ENCODE results near the gene NCOA6. TPM values are rescaled to one million over a fixed set of nuclear protein-coding genes. Genes with fewer than 3 reads are reported as not detected.
"Not testable (repeated sequence)": the region's sequence is repeated elsewhere in the genome, so short reads cannot be mapped to it uniquely, and the experiment has no call there.

Gene NCOA6
- polyA plus RNA-seq, 4 donors = 41.5 to 54.6 (median 50.6) TPM

DNA sequence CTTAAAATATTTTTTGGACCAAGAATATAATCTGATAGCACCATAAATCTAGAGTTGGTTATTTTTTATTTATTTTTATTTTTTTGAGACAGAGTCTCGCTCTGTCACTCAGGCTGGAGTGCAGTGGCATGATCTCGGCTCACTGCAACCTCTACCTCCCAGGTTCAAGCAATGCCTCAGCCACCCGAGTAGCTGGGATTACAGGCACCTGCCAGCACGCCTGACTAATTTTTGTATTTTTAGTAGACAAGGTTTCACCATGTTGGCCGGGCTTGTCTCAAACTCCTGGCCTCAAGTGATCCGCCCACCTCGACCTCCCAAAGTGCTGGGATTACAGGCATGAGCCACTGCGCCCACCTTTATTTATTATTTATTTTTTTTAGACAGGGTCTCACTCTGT lies 45.2 kb downstream of the NCOA6 start:
- not testable (repeated sequence) for DNase-seq (ENCODE audit: low read depth in 4 of 4, low spot score in 3 of 4)

DNA sequence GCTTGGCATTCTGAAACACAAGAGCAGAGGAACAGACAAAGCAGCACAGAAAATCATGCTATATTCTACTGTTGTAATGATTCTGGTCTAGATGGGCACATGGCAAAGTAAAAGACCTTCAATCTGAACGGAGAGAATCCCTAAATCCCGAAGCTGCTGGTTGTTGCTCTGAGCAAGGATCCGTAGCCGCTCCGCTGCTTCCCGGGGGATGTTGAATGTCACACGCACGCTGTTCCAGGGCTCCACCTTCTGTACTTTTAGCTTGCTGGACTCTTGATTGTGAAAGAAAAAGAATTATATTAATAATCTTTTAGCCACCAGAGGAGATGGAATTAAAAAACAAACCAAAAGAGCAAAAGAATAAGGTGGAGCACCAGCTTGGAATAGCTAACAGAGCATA lies 49.3 kb downstream of the NCOA6 start:
- DNase-seq (ENCODE audit: low read depth in 4 of 4, low spot score in 3 of 4) = no peak

DNA sequence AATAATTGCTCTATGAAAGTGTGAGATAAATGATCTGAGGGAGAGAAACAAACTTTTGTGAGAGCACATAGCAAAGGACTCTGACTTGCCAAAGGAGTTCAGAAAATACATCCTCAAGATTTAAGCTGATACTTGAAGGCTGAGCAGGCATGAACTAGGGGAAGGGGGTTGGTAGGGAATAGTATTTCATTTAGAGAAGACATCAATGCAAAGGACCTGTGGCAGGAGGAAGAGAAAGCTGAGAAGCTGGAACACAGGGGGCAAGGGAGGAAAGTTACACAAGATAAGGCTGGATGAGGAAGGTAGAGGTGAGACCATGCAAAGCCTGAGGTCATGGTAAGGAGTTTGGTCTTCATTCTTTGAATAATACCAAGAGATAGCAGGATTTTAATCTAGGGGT lies 50.6 kb downstream of the NCOA6 start:
- DNase-seq (ENCODE audit: low read depth in 4 of 4, low spot score in 3 of 4) = no peak

DNA sequence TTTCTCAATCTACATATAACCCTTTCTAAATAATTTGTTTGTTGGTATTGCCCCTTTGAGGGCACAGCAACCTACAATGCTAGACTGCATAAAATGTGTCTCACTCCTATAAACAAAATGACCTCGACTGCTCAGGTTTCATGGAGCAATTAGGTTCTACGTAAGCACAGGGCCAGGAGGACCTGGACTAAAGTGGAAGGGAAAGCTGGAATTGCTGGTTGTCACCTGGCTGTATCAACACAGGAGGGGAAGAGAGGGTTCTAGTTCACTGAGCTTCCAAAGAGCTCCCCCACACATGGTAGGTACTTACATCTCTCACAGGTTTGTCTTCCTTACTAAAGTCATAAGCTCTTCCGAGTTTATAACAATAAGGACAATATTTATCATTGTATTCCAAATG lies 51.0 kb downstream of the NCOA6 start:
- DNase-seq (ENCODE audit: low read depth in 4 of 4, low spot score in 3 of 4) = no peak

DNA sequence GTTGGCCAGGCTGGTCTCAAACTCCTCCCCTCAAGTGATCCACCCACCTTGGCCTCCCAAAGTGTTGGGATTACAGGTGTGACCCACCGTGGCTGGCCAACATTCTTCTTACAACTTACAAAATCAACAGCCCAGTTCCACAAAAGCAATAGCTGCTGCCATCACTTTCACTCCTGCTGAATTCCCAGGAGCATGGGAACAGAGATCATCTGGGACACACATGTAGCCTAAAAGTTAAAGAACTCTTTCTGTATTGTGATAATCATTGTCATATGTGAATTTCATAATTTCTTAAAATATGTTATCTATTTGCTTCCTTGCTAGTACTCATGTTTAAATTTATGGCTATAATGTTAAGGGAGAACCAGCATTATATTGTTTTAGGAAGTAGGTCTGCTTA lies 51.7 kb downstream of the NCOA6 start:
- no peak for DNase-seq (ENCODE audit: low read depth in 4 of 4, low spot score in 3 of 4)

DNA sequence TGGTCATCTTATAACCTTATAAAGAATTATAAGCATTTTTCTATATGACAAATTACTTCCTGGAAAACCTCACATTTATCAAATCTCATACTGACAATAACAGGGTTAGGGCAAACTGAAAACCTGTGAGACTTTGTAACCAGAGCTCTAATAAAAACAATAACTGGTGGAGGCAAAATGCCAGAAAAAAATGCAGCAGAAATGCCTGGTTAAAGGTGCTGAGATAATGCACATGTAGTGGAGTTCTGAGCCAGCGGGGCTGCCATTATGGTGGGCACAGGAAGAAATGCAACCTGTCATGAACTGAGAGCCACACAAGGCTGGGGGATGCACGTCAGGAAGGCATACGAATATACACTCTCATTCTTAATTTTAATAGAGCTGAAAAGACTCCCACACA lies 53.0 kb downstream of the NCOA6 start:
- no peak for DNase-seq (ENCODE audit: low read depth in 4 of 4, low spot score in 3 of 4)

DNA sequence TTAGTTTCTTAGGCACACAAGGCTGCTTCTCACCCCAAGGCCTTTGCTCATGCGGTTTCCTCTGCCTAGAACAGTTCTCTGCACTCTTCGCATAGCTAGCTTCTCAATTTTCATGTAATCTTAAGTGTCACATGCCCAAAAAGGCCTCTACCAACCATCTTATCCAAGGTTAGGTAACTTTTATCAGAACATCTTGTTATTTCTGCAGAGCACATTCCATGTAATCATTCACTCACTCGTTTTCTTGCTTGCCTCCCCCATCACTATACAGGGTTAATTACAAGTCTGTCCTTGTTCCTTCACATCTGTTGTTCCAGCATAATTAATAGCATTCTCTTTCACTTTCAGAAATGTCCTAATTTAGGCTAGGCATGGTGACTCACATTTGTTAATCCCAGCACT lies 53.8 kb downstream of the NCOA6 start:
- no peak for DNase-seq (ENCODE audit: low read depth in 4 of 4, low spot score in 3 of 4)

DNA sequence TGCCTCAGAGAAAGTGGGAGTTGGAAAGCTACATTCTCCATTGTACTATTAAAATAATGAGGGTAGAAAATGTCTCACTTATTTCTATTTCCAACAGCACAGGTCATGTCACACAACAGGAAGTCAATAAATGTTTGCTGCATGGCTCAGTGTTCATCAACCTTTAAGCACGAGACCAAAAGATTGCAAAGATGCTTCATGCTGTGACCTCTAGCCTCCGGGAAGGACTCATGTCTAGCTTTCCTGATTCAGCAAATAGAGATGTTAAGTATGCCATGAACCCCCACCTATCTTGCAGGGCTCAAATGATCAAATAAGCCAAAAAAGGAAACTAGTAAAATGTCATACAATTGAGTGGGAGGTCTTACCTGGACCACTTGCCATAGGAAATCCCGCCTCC lies 57.4 kb downstream of the NCOA6 start:
- no peak for DNase-seq (ENCODE audit: low read depth in 4 of 4, low spot score in 3 of 4)

DNA sequence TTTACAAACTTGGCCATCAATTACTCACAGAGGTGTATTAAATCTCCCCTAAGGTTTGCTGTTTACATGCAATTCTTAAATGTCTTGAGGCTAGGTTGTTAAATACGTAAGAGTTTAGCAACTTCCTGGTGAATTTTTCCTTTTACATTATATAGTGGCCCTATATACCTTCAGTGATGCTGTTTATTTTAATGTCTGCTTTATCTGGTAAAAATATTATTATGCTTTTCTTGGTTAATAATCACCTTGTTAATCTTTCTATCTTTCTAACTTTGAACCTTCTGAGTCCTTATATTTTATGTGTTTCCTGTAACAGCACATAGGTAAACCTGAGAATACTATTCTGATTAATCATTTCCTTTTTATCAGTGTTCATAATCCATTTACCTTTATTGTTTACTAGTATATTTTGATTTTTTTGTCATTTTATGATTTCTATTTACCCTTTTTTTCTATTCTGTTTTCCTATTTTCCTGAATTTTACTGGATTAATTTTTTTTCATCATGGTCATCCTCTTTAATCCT lies 63.4 kb downstream of the NCOA6 start:
- DNase-seq (ENCODE audit: low read depth in 4 of 4, low spot score in 3 of 4) = no peak

DNA sequence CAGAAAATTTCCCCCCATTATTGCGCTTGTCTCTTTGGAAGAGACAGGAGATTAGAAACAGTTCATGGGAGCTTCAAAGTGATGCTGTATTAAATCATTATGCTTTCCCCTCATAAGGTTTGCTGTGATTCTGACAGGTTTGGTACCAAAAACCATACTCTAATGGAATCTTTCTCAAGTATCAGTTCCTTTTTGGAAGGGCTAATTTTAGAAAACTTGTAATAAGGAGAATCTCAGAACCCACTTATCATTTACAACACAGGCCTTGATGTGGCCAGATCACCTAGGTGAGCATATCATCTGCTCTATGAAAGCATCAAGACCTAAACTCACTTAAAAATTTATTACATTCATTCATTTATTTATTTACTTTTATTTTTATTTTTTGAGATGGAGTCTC lies 70.1 kb downstream of the NCOA6 start:
- DNase-seq (ENCODE audit: low read depth in 4 of 4, low spot score in 3 of 4) = no peak

DNA sequence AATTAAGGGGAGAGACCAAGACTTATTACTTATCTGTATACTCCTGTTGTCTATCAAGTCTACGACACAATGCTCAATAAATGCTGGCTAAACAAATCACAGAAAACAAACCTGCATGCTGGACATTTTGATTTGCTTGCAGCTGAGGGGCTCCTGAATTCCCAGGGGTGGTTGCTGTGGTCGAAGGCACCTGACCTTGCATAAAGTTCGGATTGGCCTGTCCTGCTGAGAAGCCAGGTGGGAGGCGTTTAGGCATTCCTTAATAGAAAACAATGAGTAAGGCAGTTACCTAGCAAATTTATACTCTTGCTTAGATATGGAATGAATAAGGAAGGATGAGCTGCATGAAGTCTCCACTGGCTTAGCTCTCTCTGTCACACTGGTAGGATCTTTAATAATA lies 70.8 kb downstream of the NCOA6 start:
- no peak for DNase-seq (ENCODE audit: low read depth in 4 of 4, low spot score in 3 of 4)

DNA sequence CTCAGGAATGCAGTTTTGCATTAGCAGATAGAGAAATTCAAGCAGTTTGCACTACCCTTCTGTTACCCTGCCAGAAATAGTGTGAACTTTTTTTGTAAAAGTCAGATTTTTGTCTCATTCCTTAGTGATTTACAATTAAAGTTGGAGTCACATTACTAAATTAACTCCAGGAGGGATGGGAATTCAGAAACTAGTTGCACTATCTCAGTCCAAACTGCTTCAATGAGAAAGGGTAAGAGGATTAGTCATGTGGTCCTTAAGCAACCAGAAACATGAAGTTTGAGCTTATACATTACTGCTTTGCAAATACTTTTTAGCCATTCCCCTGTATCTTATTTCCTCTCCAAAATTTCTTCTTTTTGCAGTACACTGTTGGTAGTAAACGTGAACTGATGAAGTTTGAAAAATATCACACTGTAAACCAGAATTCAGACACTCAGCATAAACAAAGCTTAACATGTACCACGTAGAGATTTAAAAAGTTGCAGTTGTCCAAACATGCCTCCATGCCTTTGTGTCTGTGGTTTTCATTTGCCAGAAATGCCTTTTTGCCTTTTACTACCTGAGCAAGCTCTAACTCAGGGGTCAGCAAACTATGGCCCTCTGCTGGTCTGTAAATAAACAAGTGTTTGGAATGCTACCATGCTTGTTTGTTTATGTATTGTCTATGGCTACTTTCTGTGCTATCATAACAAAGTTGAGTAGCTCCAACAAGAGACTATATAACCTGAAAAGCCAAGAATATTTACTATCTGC lies 71.6 kb downstream of the NCOA6 start:
- no peak for DNase-seq (ENCODE audit: low read depth in 4 of 4, low spot score in 3 of 4)

DNA sequence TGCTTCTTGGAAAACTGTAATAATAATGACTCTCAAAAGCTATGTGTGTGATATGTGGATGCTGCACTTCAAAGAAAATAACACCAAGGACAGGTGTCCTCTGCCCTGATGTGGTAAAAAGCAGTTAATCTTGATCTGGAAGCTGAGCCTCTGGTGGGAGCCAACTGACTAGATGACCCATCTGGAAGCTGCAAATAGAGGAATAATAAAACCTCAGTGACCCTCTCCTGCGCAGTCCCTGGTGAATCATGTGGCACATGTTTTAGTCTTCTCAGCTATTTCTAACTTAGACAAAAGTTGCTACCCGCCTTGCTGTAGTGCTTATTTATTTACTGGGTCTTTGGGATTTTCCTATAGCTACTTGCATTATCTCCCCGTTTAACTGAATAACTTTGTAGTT lies 74.0 kb downstream of the NCOA6 start:
- DNase-seq (ENCODE audit: low read depth in 4 of 4, low spot score in 3 of 4) = no peak

DNA sequence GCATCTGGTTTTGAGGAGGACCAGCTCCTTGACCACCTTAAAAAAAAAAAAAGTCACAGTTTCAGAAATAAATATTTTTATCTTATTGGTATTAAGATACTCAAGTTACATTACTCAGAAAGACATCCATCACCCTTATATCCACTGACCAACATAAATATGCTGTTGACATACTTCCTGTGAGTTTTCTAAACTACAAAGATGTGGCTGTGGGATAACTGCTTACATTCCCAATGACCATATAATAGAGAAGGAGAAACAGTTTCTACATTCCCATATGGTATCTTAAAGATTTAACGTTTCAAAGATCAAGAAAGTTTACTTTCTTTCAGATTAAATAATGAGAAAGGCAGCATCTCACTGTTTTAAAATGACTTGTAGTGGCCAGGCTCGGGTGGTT lies 75.0 kb downstream of the NCOA6 start:
- no peak for DNase-seq (ENCODE audit: low read depth in 4 of 4, low spot score in 3 of 4)

DNA sequence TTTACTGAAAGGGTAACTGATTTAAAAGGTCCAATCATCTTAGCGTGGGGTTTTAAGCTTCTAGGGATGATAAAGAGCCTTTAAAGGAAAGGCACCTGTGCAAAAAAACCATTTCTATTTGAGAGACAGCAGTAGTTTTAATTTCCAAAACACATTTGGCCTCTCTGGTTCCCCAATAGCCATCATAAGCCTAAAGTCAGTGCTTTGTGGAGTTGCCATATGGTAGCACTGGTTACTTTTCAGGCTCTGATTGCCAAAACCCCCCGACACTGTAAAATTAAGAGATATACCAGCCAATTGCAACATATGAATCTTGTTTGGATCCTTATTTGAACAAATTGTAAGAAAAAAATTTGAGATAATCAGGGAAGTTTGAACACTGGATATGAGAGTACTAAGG lies 76.7 kb downstream of the NCOA6 start:
- no peak for DNase-seq (ENCODE audit: low read depth in 4 of 4, low spot score in 3 of 4)

DNA sequence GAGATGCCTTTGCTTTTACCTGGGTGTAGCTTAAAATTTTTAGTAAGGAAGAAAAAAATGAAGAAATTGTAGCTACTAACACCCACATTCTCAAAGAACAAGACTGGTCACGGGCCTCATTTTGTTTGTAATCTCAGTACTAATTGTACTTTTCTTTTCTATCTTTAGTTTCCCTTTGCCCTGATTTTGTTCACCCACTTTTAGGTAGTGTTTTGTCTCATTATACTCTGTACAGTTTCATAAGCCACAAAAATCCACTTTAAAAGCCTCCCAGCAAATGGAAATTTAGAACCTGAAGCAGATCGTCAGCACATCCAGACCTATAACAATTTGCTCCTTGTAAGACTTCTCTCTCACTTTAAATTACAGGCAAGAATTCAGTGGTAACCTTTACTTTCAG lies 78.0 kb downstream of the NCOA6 start:
- no peak for DNase-seq (ENCODE audit: low read depth in 4 of 4, low spot score in 3 of 4)

DNA sequence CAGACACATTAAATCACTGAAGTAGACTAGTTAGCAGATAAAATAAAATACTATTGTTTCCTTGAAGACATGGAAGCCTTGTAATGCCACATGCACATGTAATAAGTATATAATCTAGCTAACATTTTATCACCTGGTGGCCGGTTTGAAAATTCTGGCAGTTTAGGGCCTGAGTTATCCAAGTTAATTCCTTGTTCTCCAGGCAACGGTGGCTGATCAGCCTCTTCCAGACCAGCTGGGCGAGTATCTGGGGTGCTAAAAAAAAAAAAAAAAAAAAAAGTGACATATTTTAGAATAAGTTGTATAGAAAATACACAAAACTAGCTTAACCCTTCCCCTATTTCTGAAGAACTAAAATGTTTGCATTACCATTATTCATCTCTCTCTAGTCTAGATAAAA lies 78.8 kb downstream of the NCOA6 start:
- DNase-seq (ENCODE audit: low read depth in 4 of 4, low spot score in 3 of 4) = no peak

DNA sequence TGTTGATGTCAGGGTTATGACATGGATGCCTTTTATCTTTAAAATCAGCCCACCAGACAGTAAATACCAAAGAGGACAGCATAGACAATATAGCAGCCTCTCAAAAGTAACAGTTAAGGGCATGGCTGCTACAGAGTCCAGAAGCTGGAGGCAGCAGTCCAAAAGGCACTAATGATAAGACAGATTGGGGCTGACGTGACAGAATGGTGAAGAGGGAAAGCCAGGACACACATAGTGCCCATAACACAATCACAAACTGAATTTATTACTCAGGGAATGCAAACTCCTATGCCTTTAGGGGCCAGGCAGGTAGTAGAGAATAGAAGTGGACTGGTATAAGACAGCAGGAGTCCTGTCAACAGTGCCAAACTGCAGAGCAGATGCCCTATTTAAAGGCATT lies 80.6 kb downstream of the NCOA6 start:
- no peak for DNase-seq (ENCODE audit: low read depth in 4 of 4, low spot score in 3 of 4)

DNA sequence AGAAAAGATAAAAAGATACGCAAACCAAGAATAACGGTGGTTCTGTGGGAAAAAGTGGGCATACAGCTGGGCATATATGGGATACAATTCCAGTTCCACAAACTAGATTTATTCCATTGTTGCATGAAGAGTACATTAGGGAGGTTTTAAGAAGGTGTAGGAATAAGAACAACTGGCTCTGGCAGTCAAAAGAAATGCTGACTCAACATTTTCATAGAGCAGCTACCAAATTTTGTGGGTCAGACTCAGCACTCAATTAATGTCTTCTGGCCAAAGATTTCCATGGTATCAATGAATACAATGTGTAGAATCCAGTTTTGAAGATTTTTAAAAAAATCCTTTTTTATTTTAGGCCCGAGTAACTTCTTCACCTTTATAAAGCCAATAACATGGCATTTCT lies 81.1 kb downstream of the NCOA6 start:
- no peak for DNase-seq (ENCODE audit: low read depth in 4 of 4, low spot score in 3 of 4)

DNA sequence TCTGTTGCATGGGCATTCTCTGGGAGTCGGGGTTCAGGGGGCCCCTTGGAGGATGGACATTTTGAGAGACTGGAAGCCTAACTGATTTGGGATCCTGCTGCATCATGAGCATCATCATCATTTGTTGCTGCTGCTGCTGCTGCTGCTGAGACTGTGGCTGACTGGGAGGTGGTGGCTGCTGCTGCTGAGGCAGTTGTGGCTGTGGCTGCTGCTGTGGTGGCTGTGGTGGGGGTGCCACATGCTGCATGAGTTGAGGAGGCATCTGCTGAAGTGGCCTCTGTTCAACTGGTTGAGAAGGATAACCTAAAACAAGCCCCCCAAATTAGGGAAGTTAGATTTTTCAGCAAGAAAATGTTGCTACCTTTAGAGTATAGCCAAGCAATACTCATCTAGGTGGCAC lies 82.4 kb downstream of the NCOA6 start:
- DNase-seq (ENCODE audit: low read depth in 4 of 4, low spot score in 3 of 4) = no peak

DNA sequence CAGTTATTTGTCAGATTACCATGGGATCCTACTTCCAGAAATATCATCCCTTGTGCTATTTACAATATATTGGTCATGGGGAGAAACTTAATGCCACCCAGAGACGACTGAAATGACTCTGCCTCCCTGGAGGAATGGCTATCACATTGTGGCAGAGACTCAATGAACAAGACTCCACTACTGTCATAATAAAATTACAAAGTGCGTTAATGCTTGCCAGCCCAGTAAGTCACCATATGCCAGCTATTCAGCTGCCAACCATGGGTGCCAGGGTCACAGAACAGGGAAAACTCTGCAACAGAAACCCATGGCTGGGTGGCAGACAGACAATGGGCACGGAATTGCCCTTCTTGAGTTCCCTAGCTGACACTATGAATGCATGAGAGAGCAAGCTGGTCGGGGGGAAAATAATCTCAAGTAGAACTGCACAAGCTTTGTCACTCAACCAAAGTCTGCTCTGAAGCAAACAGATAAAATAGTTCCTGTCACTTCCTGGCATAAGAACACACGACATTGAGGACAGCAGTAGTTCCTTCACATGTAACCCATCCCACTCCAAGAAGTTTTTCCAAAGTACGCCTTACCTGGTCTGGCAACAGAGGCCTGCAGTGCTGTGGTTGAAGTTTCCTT lies 89.2 kb downstream of the NCOA6 start:
- DNase-seq (ENCODE audit: low read depth in 4 of 4, low spot score in 3 of 4) = no peak

DNA sequence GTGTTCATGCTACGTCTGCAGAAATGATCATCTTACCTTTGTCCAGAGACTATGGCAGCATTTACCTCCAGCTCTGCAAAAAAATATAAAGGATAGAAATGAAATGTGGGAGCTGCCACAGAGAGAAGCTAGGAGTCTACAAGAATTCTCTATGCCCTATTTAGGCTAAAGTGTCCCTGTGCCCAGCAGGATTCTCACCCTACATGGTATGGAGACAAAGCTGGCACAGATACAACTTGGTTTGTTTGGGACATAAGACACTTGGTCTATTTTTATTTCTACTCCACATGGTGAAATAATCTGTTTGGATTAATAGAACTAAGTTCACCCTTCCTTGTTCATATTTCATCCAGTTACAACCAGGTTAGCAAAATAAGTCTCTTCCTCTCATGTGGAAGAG lies 92.9 kb downstream of the NCOA6 start:
- DNase-seq (ENCODE audit: low read depth in 4 of 4, low spot score in 3 of 4) = no peak

Measured in left renal pelvis (tissue), 4 donors.